ENCODE results near the gene CD99L2. TPM values are rescaled to one million over a fixed set of nuclear protein-coding genes. Genes with fewer than 3 reads are reported as not detected.

CD99L2 gene
- total RNA-seq, 1 experiment from 2014 or later: 42.4 TPM

GRCh38 chrX:150731795-150732194 is 166.7 kb downstream of the CD99L2 start:
- peak; percentile 93 for DNase-seq (ENCODE audit: unreplicated experiment)

DNA sequence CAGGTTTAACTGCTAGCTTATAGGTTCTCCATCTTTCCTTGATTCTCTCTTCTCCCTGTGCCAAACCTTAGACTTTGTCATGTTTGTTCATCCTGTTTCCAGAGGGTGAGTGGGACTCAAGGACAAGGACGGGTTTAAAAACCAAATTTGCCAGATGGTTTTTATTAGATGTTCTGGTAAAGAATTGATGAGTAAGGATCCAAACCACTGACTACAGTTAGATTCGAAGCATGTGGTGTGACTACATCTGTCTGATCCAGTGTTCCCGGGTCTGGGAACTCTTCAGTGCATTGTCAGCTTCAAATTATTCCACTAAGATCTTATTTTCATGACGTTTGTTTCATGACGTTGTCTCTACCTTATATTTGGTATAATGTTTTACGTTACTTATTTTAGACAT is 167.7 kb downstream of the CD99L2 start:
- intact Hi-C loops (cut with micrococcal nuclease): no loop called here
- BruUV-seq (replicated peaks): no TSS peak
- CTCF ChIA-PET: no interaction called here
- Mint-ChIP-seq H3K4me1 (ENCODE audit: insufficient read depth, unreplicated experiment) (peaks cover 9% of the 10 kb centered on the region), H3K27ac (ENCODE audit: low read depth, unreplicated experiment) (no peak overlapping the region), H3K27me3 (ENCODE audit: insufficient read depth, unreplicated experiment) (peaks cover 21% of the 10 kb centered on the region), H3K4me3 (ENCODE audit: unreplicated experiment) (no peak overlapping the region), H3K9me3 (ENCODE audit: unreplicated experiment) (no peaks in the 10 kb centered on the region), H3K36me3 (ENCODE audit: insufficient read depth, unreplicated experiment) (peaks cover 38% of the 10 kb centered on the region)
- TF ChIP-seq, protein P1, sequence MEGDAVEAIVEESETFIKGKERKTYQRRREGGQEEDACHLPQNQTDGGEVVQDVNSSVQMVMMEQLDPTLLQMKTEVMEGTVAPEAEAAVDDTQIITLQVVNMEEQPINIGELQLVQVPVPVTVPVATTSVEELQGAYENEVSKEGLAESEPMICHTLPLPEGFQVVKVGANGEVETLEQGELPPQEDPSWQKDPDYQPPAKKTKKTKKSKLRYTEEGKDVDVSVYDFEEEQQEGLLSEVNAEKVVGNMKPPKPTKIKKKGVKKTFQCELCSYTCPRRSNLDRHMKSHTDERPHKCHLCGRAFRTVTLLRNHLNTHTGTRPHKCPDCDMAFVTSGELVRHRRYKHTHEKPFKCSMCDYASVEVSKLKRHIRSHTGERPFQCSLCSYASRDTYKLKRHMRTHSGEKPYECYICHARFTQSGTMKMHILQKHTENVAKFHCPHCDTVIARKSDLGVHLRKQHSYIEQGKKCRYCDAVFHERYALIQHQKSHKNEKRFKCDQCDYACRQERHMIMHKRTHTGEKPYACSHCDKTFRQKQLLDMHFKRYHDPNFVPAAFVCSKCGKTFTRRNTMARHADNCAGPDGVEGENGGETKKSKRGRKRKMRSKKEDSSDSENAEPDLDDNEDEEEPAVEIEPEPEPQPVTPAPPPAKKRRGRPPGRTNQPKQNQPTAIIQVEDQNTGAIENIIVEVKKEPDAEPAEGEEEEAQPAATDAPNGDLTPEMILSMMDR (IDR thresholded peaks at IDR 0.05; ENCODE audit: unreplicated experiment): no peak
- POLR2A ChIA-PET: interaction anchor here (1.7 kb wide), 1 partner anchor 792 kb away, joined by 3 read pairs; the partner anchor contains the start of gene EOLA2
- no peak for DNase-seq (ENCODE audit: unreplicated experiment)

More at GRCh38 chrX:150731795-150732194, 166.7 kb downstream of the CD99L2 start:
- no peak overlapping the region for H3K27ac Mint-ChIP-seq (ENCODE audit: low read depth, unreplicated experiment)
- no peaks in the 10 kb centered on the region for H3K9me3 Mint-ChIP-seq (ENCODE audit: unreplicated experiment)
- BruUV-seq (replicated peaks): no TSS peak
- peaks cover 21% of the 10 kb centered on the region for H3K27me3 Mint-ChIP-seq (ENCODE audit: insufficient read depth, unreplicated experiment)
- TF ChIP-seq, protein P1 (IDR thresholded peaks at IDR 0.05; ENCODE audit: unreplicated experiment): no peak
- intact Hi-C loops (cut with micrococcal nuclease): no loop called here
- CTCF ChIA-PET: interaction anchor here (0.7 to 1.2 kb wide), 4 partner anchors 11 to 792 kb away, joined by 3 to 5 read pairs (median 3); no protein-coding TSS in a partner anchor
- POLR2A ChIA-PET: interaction anchor here (0.6 to 1.7 kb wide), 2 partner anchors 51 to 793 kb away, joined by 3 read pairs; partner anchors contain the start of gene EOLA2
- H3K4me3 Mint-ChIP-seq (ENCODE audit: unreplicated experiment): no peak overlapping the region
- peaks cover 9% of the 10 kb centered on the region for H3K4me1 Mint-ChIP-seq (ENCODE audit: insufficient read depth, unreplicated experiment)
- peaks cover 35% of the 10 kb centered on the region for H3K36me3 Mint-ChIP-seq (ENCODE audit: insufficient read depth, unreplicated experiment)

- Mint-ChIP-seq H3K4me3 (ENCODE audit: unreplicated experiment) (no peak overlapping the region), H3K27ac (ENCODE audit: low read depth, unreplicated experiment) (no peak overlapping the region), H3K36me3 (ENCODE audit: insufficient read depth, unreplicated experiment) (peaks cover 41% of the 10 kb centered on the region), H3K4me1 (ENCODE audit: insufficient read depth, unreplicated experiment) (peaks cover 9% of the 10 kb centered on the region), H3K27me3 (ENCODE audit: insufficient read depth, unreplicated experiment) (peaks cover 19% of the 10 kb centered on the region), H3K9me3 (ENCODE audit: unreplicated experiment) (no peaks in the 10 kb centered on the region)
- TF ChIP-seq, protein P1 (IDR thresholded peaks at IDR 0.05; ENCODE audit: unreplicated experiment): no peak
- ChIA-PET CTCF (interaction anchor here (1.2 kb wide), 1 partner anchor 9 kb away, joined by 5 read pairs; no protein-coding TSS in a partner anchor), POLR2A (no interaction called here)
- no peak for DNase-seq (ENCODE audit: unreplicated experiment)
- intact Hi-C loops (cut with micrococcal nuclease): no loop called here
- no TSS peak for BruUV-seq (replicated peaks)
Observed at GRCh38 chrX:150729956-150730355, 168.5 kb downstream of the CD99L2 start.

DNA sequence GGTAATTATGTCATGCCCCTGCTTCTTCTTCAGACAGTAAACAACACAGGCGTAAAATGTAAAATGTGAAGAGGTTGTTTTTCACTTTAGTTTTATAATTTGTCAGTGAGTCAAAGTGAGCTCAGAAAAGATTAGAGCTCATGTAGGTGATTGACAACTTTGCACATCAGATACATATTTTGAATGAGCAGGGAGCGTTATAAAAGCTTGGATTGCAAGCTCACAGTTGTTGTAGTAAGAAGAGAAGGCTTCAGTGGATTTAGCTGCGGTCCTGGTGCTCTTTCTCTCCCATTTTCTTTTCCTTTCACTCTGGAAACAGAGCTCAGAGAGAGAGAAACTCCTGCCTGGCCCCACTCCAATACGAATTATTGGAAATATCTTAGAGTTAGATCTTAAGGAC is 178.8 kb downstream of the CD99L2 start:
- intact Hi-C loops (cut with micrococcal nuclease): no loop called here
- TF ChIP-seq, protein P1 (IDR thresholded peaks at IDR 0.05; ENCODE audit: unreplicated experiment): no peak
- ChIA-PET CTCF (interaction anchor here (0.7 to 1.7 kb wide), 6 partner anchors 24 to 757 kb away, joined by 3 to 6 read pairs (median 4); no protein-coding TSS in a partner anchor), POLR2A (interaction anchor here (0.7 kb wide), 1 partner anchor 27 kb away, joined by 3 read pairs; no protein-coding TSS in a partner anchor)
- Mint-ChIP-seq H3K4me1 (ENCODE audit: insufficient read depth, unreplicated experiment) (no peaks in the 10 kb centered on the region), H3K9me3 (ENCODE audit: unreplicated experiment) (no peaks in the 10 kb centered on the region), H3K4me3 (ENCODE audit: unreplicated experiment) (no peak overlapping the region), H3K36me3 (ENCODE audit: insufficient read depth, unreplicated experiment) (peaks cover 7% of the 10 kb centered on the region), H3K27ac (ENCODE audit: low read depth, unreplicated experiment) (no peak overlapping the region), H3K27me3 (ENCODE audit: insufficient read depth, unreplicated experiment) (peaks cover 10% of the 10 kb centered on the region)
- no peak for DNase-seq (ENCODE audit: unreplicated experiment)
- no TSS peak for BruUV-seq (replicated peaks)

Other genes with a start within 250 kb of the CD99L2 start
- gene MTMR1, start 205.3 kb downstream of the CD99L2 start, total RNA-seq (2022): 21.8 and 24.7 TPM in 2 replicates
- 65.8 and 75.3 TPM in 2 replicates for gene HMGB3, start 84.7 kb upstream of the CD99L2 start, total RNA-seq (2022)